ENCODE results near the gene SLC22A2.
"Not testable (repeated sequence)": the region's sequence is repeated elsewhere in the genome, so short reads cannot be mapped to it uniquely, and the experiment has no call there.

Gene SLC22A2

GRCh38 chr6:160240691-160241084 lies 17.9 kb downstream of the SLC22A2 start:
- TF ChIP-seq CTCF (IDR thresholded peaks at IDR 0.05; ENCODE audit: extremely low read depth, insufficient read depth, missing control alignments) = no peak
- in situ Hi-C loops (cut with MboI; ENCODE audit: low pct_unique_long_range_greater_than_20kb, low sequenced_read_pairs, unreplicated experiment) = no loop called here
- DNase-seq (ENCODE audit: low spot score) = no peak

GRCh38 chr6:160239929-160240690 lies 18.5 kb downstream of the SLC22A2 start:
- no peak for TF ChIP-seq CTCF (IDR thresholded peaks at IDR 0.05; ENCODE audit: extremely low read depth, insufficient read depth, missing control alignments)
- DNase-seq (ENCODE audit: low spot score) = no peak
- in situ Hi-C loops (cut with MboI; ENCODE audit: low pct_unique_long_range_greater_than_20kb, low sequenced_read_pairs, unreplicated experiment) = no loop called here

- in situ Hi-C loops (cut with MboI; ENCODE audit: low pct_unique_long_range_greater_than_20kb, low sequenced_read_pairs, unreplicated experiment) = no loop called here
- no peak for TF ChIP-seq CTCF (IDR thresholded peaks at IDR 0.05; ENCODE audit: extremely low read depth, insufficient read depth, missing control alignments)
- DNase-seq (ENCODE audit: low spot score) = no peak
These were observed 19.6 kb downstream of the SLC22A2 start for GRCh38 chr6:160238761-160239751.

GRCh38 chr6:160238278-160238711 lies 20.3 kb downstream of the SLC22A2 start:
- in situ Hi-C loops (cut with MboI; ENCODE audit: low pct_unique_long_range_greater_than_20kb, low sequenced_read_pairs, unreplicated experiment) = no loop called here
- no peak for DNase-seq (ENCODE audit: low spot score)
- TF ChIP-seq CTCF (IDR thresholded peaks at IDR 0.05; ENCODE audit: extremely low read depth, insufficient read depth, missing control alignments) = no peak

GRCh38 chr6:160237597-160238275 lies 20.9 kb downstream of the SLC22A2 start:
- in situ Hi-C loops (cut with MboI; ENCODE audit: low pct_unique_long_range_greater_than_20kb, low sequenced_read_pairs, unreplicated experiment); DNase-seq (ENCODE audit: low spot score): not testable (repeated sequence)

GRCh38 chr6:160236235-160236872 lies 22.3 kb downstream of the SLC22A2 start:
- not testable (repeated sequence) for DNase-seq (ENCODE audit: low spot score)

GRCh38 chr6:160233950-160234640 lies 24.5 kb downstream of the SLC22A2 start:
- in situ Hi-C loops (cut with MboI; ENCODE audit: low pct_unique_long_range_greater_than_20kb, low sequenced_read_pairs, unreplicated experiment); DNase-seq (ENCODE audit: low spot score): not testable (repeated sequence)

More at GRCh38 chr6:160236235-160236872, 22.3 kb downstream of the SLC22A2 start:
- in situ Hi-C loops (cut with MboI; ENCODE audit: low pct_unique_long_range_greater_than_20kb, low sequenced_read_pairs, unreplicated experiment) = not testable (repeated sequence)
